Measurements from ENCODE around the gene PYDC1.

The PYDC1 gene

DNA sequence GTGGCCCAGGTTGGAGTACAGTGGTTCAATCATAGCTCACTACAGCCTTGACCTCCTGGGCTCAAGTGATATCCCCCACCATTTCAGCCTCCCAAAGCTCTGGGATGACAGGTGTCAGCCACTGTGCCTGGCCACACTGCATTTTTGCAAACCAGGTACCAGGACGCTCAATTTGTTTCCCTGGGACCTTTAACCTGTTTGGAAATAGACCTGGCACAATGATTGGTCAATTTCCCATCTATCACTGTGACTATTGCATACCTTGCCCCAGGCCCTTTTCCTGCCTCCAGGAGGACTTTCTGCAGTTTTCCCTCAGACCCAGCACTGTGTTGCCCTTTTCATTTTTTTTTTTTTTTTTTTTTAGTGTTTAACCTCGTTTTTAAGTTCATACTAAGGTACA lies 48.1 kb downstream of the PYDC1 start:
- intact Hi-C loops (cut with DNase I; ENCODE audit: low total_unique reads), result no loop called here
- Histone ChIP-seq H3K9me3 (no peaks in the 10 kb centered on the region), H3K27me3 (no peaks in the 10 kb centered on the region), H3K36me3 (no peaks in the 10 kb centered on the region), H3K4me1 (no peaks in the 10 kb centered on the region), H3K4me3 (no peak overlapping the region), H3K27ac (no peak overlapping the region)
- DNase-seq, result no peak
- TF ChIP-seq, protein P1, sequence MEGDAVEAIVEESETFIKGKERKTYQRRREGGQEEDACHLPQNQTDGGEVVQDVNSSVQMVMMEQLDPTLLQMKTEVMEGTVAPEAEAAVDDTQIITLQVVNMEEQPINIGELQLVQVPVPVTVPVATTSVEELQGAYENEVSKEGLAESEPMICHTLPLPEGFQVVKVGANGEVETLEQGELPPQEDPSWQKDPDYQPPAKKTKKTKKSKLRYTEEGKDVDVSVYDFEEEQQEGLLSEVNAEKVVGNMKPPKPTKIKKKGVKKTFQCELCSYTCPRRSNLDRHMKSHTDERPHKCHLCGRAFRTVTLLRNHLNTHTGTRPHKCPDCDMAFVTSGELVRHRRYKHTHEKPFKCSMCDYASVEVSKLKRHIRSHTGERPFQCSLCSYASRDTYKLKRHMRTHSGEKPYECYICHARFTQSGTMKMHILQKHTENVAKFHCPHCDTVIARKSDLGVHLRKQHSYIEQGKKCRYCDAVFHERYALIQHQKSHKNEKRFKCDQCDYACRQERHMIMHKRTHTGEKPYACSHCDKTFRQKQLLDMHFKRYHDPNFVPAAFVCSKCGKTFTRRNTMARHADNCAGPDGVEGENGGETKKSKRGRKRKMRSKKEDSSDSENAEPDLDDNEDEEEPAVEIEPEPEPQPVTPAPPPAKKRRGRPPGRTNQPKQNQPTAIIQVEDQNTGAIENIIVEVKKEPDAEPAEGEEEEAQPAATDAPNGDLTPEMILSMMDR (IDR thresholded peaks at IDR 0.05), result no peak

DNA sequence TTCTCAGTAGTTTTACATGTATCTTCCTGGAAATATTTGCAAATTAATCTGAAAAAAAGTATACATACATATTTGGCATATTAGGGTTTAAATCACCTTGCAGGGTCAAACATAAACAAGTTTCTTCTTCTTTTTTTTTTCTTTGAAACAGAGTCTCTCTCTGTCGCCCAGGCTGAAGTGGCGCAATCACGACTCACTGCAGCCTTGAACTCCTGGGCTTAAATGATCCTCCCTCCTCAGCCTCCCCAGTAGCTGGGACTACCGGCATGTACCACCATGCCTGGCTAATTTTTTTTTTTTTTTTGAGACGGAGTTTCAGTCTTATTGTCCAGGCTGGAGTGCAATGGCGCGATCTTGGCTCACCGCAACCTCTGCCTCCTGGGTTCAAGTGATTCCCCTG lies 49.6 kb downstream of the PYDC1 start:
- H3K4me1 ChIP-seq, result no peaks in the 10 kb centered on the region
- TF ChIP-seq, protein P1 (IDR thresholded peaks at IDR 0.05), result no peak
- intact Hi-C loops (cut with DNase I; ENCODE audit: low total_unique reads), result no loop called here
- H3K27ac ChIP-seq, result no peak overlapping the region
- no peaks in the 10 kb centered on the region for H3K36me3 ChIP-seq
- DNase-seq, result no peak
- no peak overlapping the region for H3K4me3 ChIP-seq
- no peaks in the 10 kb centered on the region for H3K27me3 ChIP-seq
- no peaks in the 10 kb centered on the region for H3K9me3 ChIP-seq

All from tibial artery (tissue), 4 donors.